ENCODE measurements around the gene PDE4B. TPM values are rescaled to one million over a fixed set of nuclear protein-coding genes. Genes with fewer than 3 reads are reported as not detected.
"Not testable (repeated sequence)": the region's sequence is repeated elsewhere in the genome, so short reads cannot be mapped to it uniquely, and the experiment has no call there.

PDE4B gene
- total RNA-seq, 4 donors from 2014 or later, result 3.7 to 16.6 (median 5.1) TPM

DNA sequence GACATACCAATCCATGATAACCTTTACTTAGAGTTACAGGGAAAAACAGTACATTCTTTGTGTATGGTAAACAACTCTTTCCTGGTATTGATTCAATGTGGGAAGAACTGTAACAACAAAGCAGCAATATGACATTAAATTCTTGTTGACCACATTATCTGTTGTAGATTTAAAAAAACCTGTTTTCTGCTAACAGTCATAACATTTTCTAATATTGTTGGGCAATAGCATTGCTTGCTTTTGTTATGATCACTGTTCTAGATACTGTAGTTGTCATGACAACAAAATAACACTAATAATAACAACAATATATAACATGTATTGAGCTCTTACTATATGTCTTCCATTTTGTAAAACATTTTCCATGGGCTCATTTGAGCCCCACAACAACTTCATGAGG lies 54.2 kb downstream of the PDE4B start:
- TF ChIP-seq EP300 (IDR thresholded peaks at IDR 0.05) (no peak), POLR2A (IDR thresholded peaks at IDR 0.05; ENCODE audit: low read depth) (no peak), POLR2AphosphoS5 (IDR thresholded peaks at IDR 0.05) (no peak)
- TF ChIP-seq, protein P1, sequence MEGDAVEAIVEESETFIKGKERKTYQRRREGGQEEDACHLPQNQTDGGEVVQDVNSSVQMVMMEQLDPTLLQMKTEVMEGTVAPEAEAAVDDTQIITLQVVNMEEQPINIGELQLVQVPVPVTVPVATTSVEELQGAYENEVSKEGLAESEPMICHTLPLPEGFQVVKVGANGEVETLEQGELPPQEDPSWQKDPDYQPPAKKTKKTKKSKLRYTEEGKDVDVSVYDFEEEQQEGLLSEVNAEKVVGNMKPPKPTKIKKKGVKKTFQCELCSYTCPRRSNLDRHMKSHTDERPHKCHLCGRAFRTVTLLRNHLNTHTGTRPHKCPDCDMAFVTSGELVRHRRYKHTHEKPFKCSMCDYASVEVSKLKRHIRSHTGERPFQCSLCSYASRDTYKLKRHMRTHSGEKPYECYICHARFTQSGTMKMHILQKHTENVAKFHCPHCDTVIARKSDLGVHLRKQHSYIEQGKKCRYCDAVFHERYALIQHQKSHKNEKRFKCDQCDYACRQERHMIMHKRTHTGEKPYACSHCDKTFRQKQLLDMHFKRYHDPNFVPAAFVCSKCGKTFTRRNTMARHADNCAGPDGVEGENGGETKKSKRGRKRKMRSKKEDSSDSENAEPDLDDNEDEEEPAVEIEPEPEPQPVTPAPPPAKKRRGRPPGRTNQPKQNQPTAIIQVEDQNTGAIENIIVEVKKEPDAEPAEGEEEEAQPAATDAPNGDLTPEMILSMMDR (IDR thresholded peaks at IDR 0.05), result no peak
- intact Hi-C loops (cut with DNase I), result no loop called here
- Histone ChIP-seq H3K9me3 (peaks cover 0 to 12% (median 4%) of the 10 kb centered on the region in 4 donors), H3K36me3 (no peaks in the 10 kb centered on the region), H3K4me3 (no peak overlapping the region), H3K4me1 (peaks cover 0 to 11% (median 9%) of the 10 kb centered on the region in 4 donors), H3K27me3 (no peaks in the 10 kb centered on the region), H3K27ac (replicated peaks in 1 of 4) (no peak overlapping the region)
- no peak for DNase-seq (ENCODE audit: extremely low spot score)

DNA sequence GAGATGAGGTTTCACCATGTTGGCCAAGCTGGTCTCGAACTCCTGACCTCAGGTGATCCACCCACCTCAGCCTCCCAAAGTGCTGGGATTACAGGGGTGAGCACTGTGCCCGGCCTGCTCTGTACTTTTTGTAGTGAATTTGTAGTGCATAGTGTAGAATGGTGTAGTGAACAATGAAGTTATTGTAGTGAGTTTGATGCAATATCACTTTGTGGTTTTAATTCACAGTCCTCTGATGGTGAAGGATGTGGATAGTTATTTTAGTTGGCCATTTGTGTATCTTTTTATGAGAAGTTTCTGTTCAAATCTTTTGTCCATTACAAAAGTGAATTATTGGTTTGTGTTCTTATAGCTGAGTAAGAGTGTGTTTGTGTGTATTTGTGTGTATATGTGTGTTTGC lies 57.6 kb downstream of the PDE4B start:
- no peaks in the 10 kb centered on the region for H3K27me3 ChIP-seq
- intact Hi-C loops (cut with DNase I), result no loop called here
- H3K27ac ChIP-seq (replicated peaks in 1 of 4), result no peak overlapping the region
- no peak overlapping the region for H3K4me3 ChIP-seq
- no peak for TF ChIP-seq POLR2A (IDR thresholded peaks at IDR 0.05; ENCODE audit: low read depth)
- WGBS, result 95% methylated on average over 2 of the region's 2 CpGs
- no peaks in the 10 kb centered on the region for H3K36me3 ChIP-seq
- peaks cover 0 to 12% (median 4%) of the 10 kb centered on the region in 4 donors for H3K9me3 ChIP-seq
- no peak for DNase-seq (ENCODE audit: extremely low spot score)
- H3K4me1 ChIP-seq, result peaks cover 0 to 3% (median 0%) of the 10 kb centered on the region in 4 donors

DNA sequence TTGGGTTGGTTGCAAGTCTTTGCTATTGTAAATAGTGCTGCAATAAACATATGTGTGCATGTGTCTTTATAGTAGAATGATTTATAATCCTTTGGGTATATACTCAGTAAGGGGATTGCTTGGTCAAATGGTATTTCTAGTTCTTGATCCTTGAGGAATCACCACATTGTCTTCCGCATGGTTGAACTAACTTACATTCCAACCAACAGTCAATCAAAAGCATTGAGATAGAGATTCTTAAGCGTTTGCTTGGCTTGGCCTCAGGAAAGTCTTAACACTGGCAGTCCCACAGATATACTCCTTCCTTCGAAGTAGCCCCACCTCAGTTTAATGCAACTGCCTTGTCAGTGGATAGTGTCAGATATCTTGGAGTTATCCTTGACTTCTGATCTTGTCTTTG lies 63.9 kb downstream of the PDE4B start:
- DNase-seq (ENCODE audit: extremely low spot score); H3K4me3 ChIP-seq; H3K27me3 ChIP-seq; H3K4me1 ChIP-seq; H3K36me3 ChIP-seq; H3K9me3 ChIP-seq; intact Hi-C loops (cut with DNase I); H3K27ac ChIP-seq (replicated peaks in 1 of 4): not testable (repeated sequence)
- WGBS, result 93% methylated on average over 3 of the region's 3 CpGs

DNA sequence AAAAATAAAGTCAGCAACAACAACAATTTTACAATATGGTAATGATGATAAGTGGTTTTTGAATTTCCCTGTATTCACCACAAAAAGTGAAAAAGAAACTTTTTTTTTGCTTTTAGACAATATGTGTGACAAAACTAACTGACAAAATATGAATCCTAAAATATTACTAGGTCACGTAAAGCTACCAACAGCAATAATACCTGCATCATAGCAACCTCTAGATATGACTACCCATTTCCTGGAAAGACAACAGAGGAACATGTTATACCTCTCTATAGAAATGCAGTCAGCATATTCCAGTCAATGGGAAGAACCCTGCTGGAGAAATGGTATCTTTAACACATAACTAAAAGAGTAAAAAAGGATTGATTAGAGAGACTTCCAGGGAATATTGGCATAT lies 73.7 kb downstream of the PDE4B start:
- no peak overlapping the region for H3K27ac ChIP-seq (replicated peaks in 1 of 4)
- peaks cover 0 to 9% (median 0%) of the 10 kb centered on the region in 4 donors for H3K9me3 ChIP-seq
- no peaks in the 10 kb centered on the region for H3K4me1 ChIP-seq
- intact Hi-C loops (cut with DNase I), result no loop called here
- no peaks in the 10 kb centered on the region for H3K36me3 ChIP-seq
- no peak for DNase-seq (ENCODE audit: extremely low spot score)
- H3K4me3 ChIP-seq, result no peak overlapping the region
- TF ChIP-seq EP300 (IDR thresholded peaks at IDR 0.05) (no peak), POLR2A (IDR thresholded peaks at IDR 0.05; ENCODE audit: low read depth) (no peak), POLR2AphosphoS5 (IDR thresholded peaks at IDR 0.05) (no peak)
- TF ChIP-seq, protein P1 (IDR thresholded peaks at IDR 0.05), result no peak
- no peaks in the 10 kb centered on the region for H3K27me3 ChIP-seq
- 92% methylated on average over 1 of the region's 1 CpG for WGBS

DNA sequence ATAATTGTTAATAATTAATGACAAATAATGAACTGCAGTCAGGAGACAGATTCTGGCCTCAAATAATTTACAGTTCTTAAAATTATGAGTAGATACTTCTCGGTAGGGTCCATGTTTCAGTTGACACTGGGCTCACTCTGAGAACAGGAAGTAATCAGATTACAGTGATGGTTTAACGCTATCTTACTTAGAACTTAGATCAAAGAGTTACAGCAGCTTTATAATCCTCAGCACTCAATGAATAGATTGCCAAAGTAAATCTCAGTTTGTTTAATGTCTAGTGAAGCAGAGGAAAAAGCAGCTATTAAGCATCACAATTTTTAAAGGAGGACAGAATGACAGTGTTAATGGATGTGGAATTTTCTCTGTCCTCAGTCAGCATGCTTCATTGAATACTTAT lies 79.6 kb downstream of the PDE4B start:
- Histone ChIP-seq H3K36me3 (no peaks in the 10 kb centered on the region), H3K4me1 (no peaks in the 10 kb centered on the region), H3K9me3 (peaks cover 0 to 5% (median 0%) of the 10 kb centered on the region in 4 donors), H3K27ac (replicated peaks in 1 of 4) (no peak overlapping the region), H3K27me3 (no peaks in the 10 kb centered on the region), H3K4me3 (no peak overlapping the region)
- WGBS, result 14% methylated on average over 2 of the region's 2 CpGs
- no peak for TF ChIP-seq EP300 (IDR thresholded peaks at IDR 0.05)
- no peak for TF ChIP-seq POLR2AphosphoS5 (IDR thresholded peaks at IDR 0.05)
- TF ChIP-seq, protein P1 (IDR thresholded peaks at IDR 0.05), result no peak
- no peak for TF ChIP-seq POLR2A (IDR thresholded peaks at IDR 0.05; ENCODE audit: low read depth)
- intact Hi-C loops (cut with DNase I), result no loop called here
- DNase-seq (ENCODE audit: extremely low spot score), result no peak

DNA sequence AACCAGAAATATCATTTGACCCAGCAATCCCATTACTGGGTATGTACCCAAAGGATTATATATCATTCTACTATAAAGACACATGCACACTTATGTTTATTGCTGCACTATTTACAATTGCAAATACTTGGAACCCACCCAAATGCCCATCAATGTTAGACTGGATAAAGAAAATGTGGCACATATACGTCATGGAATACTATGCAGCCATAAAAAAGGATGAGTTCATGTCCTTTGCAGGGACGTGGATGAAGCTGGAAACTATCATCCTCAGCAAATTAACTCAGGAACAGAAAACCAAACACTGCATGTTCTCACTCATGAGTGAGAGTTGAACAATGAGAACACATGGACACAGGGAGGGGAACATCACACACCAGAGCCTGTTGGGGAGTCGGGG lies 85.6 kb downstream of the PDE4B start:
- H3K4me3 ChIP-seq; intact Hi-C loops (cut with DNase I); H3K36me3 ChIP-seq; H3K27me3 ChIP-seq; DNase-seq (ENCODE audit: extremely low spot score); H3K27ac ChIP-seq (replicated peaks in 1 of 4): not testable (repeated sequence)
- 86% methylated on average over 3 of the region's 3 CpGs for WGBS
- Histone ChIP-seq H3K9me3 (peaks cover 0 to 10% (median 0%) of the 10 kb centered on the region in 4 donors), H3K4me1 (peaks cover 0 to 11% (median 5%) of the 10 kb centered on the region in 4 donors)

All from esophagus muscularis mucosa (tissue), 4 donors.